Neuronal stem cell (in vitro differentiated cells): ENCODE data around the gene GALNT16.

Experiments used
- DNase-seq: peaks from one replicate; pipeline ENCODE4 v3.0.0-alpha.2; 2013; ENCODE audit warnings: low spot score
- H2AFZ ChIP-seq: one replicate; pipeline ENCODE4 v1.6.1; 2013; ENCODE audit warnings: mild to moderate bottlenecking, low read length, inconsistent platforms
- H2AK5ac ChIP-seq: 2 replicates; pipeline ENCODE4 v1.6.1; 2013; ENCODE audit warnings: low read depth, mild to moderate bottlenecking, inconsistent platforms, low read length, moderate library complexity, mixed read lengths
- H2BK120ac ChIP-seq: 2 replicates; pipeline ENCODE4 v1.6.1; 2013; ENCODE audit warnings: low read depth, mild to moderate bottlenecking, inconsistent platforms, low read length, moderate library complexity, mixed read lengths
- H2BK12ac ChIP-seq: one replicate; pipeline ENCODE4 v1.6.1; 2013; ENCODE audit warnings: low read length, inconsistent platforms
- H2BK15ac ChIP-seq: 2 replicates; pipeline ENCODE4 v1.6.1; 2013; ENCODE audit warnings: mild to moderate bottlenecking, low read length, inconsistent platforms, mixed read lengths
- H2BK5ac ChIP-seq: one replicate; pipeline ENCODE4 v1.6.1; 2013; ENCODE audit warnings: inconsistent platforms, mild to moderate bottlenecking, low read length, moderate library complexity
- H3K14ac ChIP-seq: one replicate; pipeline ENCODE4 v1.6.1; 2013; ENCODE audit warnings: low read length, inconsistent platforms
- H3K18ac ChIP-seq: 2 replicates; pipeline ENCODE4 v1.6.1; 2013; ENCODE audit warnings: low read length, inconsistent platforms
- H3K23ac ChIP-seq: 2 replicates; pipeline ENCODE4 v1.6.1; 2013; ENCODE audit warnings: low read depth, mild to moderate bottlenecking, mixed read lengths, low read length, inconsistent platforms; ENCODE audit not compliant: poor library complexity
- H3K27ac ChIP-seq: replicated peaks from 3 replicates; pipeline ENCODE4 v1.5.1; 2013; ENCODE audit warnings: low read length, inconsistent platforms
- H3K27me3 ChIP-seq, 3 experiments: 2 replicates each; pipeline ENCODE4 v1.6.1; 2013; ENCODE audit warnings: low read length in 3 of 3, mild to moderate bottlenecking in 2 of 3, inconsistent platforms in 1 of 3, low read depth in 1 of 3, mixed read lengths in 1 of 3, moderate library complexity in 1 of 3; ENCODE audit not compliant: control insufficient read depth in 3 of 3, insufficient read depth in 3 of 3
- H3K36me3 ChIP-seq, 2 donors: replicated peaks in 1 of 2; 2 replicates each; pipeline ENCODE4 v1.6.1; 2013; ENCODE audit warnings: low read length in 2 of 2; ENCODE audit not compliant: control insufficient read depth in 2 of 2, insufficient read depth in 2 of 2
- H3K4ac ChIP-seq: 2 replicates; pipeline ENCODE4 v1.6.1; 2013; ENCODE audit warnings: inconsistent platforms, mild to moderate bottlenecking, low read length, moderate library complexity
- H3K4me1 ChIP-seq, 2 donors: 1 replicate in 1 of 2; 2 replicates in 1 of 2; pipeline ENCODE4 v1.6.1; 2013; ENCODE audit warnings: low read length in 2 of 2, low read depth in 1 of 2; ENCODE audit not compliant: control insufficient read depth in 2 of 2, insufficient read depth in 1 of 2
- H3K4me2 ChIP-seq: one replicate; pipeline ENCODE4 v1.6.1; 2013; ENCODE audit warnings: mild to moderate bottlenecking, low read length, inconsistent platforms; ENCODE audit not compliant: insufficient read depth, poor library complexity, severe bottlenecking
- H3K4me3 ChIP-seq, 2 donors: 2 replicates each; pipeline ENCODE4 v1.5.1; 2013; ENCODE audit warnings: low read length in 2 of 2, mild to moderate bottlenecking in 2 of 2, inconsistent platforms in 1 of 2, moderate library complexity in 1 of 2
- H3K79me1 ChIP-seq: one replicate; pipeline ENCODE4 v1.6.1; 2013; ENCODE audit warnings: low read depth, mild to moderate bottlenecking, inconsistent platforms, low read length, moderate library complexity
- H3K9ac ChIP-seq: one replicate; pipeline ENCODE4 v1.6.1; 2013; ENCODE audit warnings: mild to moderate bottlenecking, low read depth, low read length, inconsistent platforms; ENCODE audit not compliant: poor library complexity
- H3K9me3 ChIP-seq, 2 donors: replicated peaks in 1 of 2; 2 replicates each; pipeline versions ENCODE3 to v1.6.1; 2013; ENCODE audit warnings: low read length in 2 of 2, mild to moderate bottlenecking in 2 of 2, inconsistent platforms in 1 of 2, low read depth in 1 of 2, mixed read lengths in 1 of 2, moderate library complexity in 1 of 2; ENCODE audit not compliant: control insufficient read depth in 2 of 2, insufficient read depth in 1 of 2
- H4K8ac ChIP-seq: one replicate; pipeline ENCODE4 v1.6.1; 2013; ENCODE audit warnings: low read depth, mild to moderate bottlenecking, inconsistent platforms, low read length, moderate library complexity
- H4K91ac ChIP-seq: one replicate; pipeline ENCODE4 v1.6.1; 2013; ENCODE audit warnings: low read length, low read depth, mild to moderate bottlenecking, inconsistent platforms; ENCODE audit not compliant: poor library complexity
- WGBS, 2 donors: extraction: QIAGEN DNeasy Blood & Tissue Kit; methylation state at CpG; one replicate each; pipeline ENCODE4 v1.1.7; 2013; ENCODE audit warnings: missing lambda C conversion rate in 2 of 2, mixed read lengths in 1 of 2; ENCODE audit not compliant: insufficient read length in 2 of 2, insufficient replicate concordance in 1 of 2; ENCODE audit errors: extremely low coverage in 2 of 2; 5-methylcytosine and 5-hydroxymethylcytosine counted together

The GALNT16 gene

DNA sequence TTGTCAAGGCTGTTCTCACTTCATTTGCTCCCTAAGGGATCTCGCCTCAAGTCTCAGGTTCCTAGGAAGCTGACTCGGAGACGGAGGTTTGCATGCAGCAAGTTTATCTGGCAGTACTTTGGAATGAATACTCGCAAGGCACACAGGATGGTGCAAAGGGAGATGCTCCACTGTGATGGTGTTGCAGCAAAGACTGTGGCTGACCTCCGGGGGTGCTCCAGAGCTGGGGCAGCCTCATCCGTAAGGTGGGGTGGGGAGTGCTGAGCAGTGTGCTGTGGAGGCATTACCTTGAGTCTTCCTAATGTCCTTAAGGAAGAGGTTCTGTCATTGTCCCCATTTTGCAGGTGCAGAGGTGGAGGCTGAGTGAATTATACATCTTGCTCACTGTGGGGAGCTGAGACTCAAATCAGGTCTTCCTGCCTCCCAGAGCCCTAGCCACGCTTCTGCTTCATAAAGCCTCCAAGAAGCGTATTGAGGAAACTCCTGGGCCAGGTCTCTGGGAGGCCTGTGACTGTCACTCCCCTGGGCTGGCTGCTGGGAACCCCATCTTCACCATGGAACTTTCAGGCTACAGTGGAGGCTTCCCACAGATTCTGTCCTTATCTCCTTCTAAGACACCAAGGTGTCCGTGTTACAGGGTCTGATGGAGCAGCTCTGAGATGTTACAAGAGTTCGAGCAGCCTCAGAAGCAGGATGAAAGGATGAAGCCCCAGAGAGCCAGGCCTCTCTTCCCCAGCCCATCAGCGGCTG, 39.5 kb downstream of the GALNT16 start:
- no peaks in the 10 kb centered on the region for H3K36me3 ChIP-seq
- no peak overlapping the region for H2BK15ac ChIP-seq
- H3K4me1 ChIP-seq = peaks cover 11 to 12% of the 10 kb centered on the region in 2 donors
- no peak overlapping the region for H3K27ac ChIP-seq
- no peak overlapping the region for H3K9ac ChIP-seq
- no peak overlapping the region for H4K8ac ChIP-seq
- H3K9me3 ChIP-seq = no peaks in the 10 kb centered on the region
- no peak for DNase-seq
- H2AK5ac ChIP-seq = no peak overlapping the region
- WGBS, 2 donors = no CpG with 5 or more reads among the region's 11 CpGs
- no peak overlapping the region for H3K23ac ChIP-seq
- no peaks in the 10 kb centered on the region for H3K27me3 ChIP-seq
- H3K4ac ChIP-seq = no peak overlapping the region
- no peak overlapping the region for H3K4me3 ChIP-seq
- H2BK12ac ChIP-seq = no peak overlapping the region
- H2BK120ac ChIP-seq = no peak overlapping the region
- no peak overlapping the region for H4K91ac ChIP-seq
- H3K14ac ChIP-seq = no peak overlapping the region
- H3K79me1 ChIP-seq = no peaks in the 10 kb centered on the region
- H2AFZ ChIP-seq = no peak overlapping the region
- no peak overlapping the region for H3K4me2 ChIP-seq
- H3K18ac ChIP-seq = no peak overlapping the region
- no peak overlapping the region for H2BK5ac ChIP-seq

DNA sequence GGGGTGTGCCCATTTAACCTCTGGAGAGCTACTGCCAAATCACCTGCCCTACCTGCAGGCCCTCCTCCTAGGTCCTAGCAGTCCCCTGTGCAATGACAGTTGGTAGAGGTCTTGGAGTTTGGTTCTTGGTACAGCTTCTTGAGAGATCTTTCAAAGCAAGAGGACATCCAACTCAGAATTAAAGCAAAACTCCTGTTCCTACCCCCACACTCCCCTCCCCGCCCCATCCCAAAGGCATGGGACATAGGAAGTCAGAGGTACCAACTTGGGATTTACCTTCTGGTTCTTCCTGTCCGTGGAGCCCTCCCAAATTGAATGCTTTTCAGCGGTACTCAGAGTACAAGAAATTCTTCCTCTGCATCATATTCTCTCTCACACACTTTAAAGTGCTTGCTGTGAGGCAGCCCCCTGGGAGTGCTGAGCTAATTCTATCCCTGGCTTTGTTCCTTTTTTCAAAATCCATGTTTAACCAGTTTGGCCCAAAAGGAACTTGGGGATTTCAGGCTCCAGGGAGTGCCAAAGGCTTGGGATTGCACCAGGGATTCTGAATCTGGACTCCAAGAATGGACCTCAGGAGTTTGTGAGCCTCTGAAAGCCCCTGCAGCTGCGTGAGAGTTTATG, 40.8 kb downstream of the GALNT16 start:
- H2BK12ac ChIP-seq = no peak overlapping the region
- no peak overlapping the region for H3K18ac ChIP-seq
- no peak overlapping the region for H3K9ac ChIP-seq
- no peak overlapping the region for H4K91ac ChIP-seq
- no peak overlapping the region for H3K4ac ChIP-seq
- no peak overlapping the region for H3K4me2 ChIP-seq
- H2BK5ac ChIP-seq = no peak overlapping the region
- no peak overlapping the region for H2AK5ac ChIP-seq
- no CpG with 5 or more reads among the region's 4 CpGs for WGBS, 2 donors
- H2AFZ ChIP-seq = no peak overlapping the region
- peaks cover 11 to 12% of the 10 kb centered on the region in 2 donors for H3K4me1 ChIP-seq
- no peak overlapping the region for H3K23ac ChIP-seq
- H2BK120ac ChIP-seq = no peak overlapping the region
- DNase-seq = no peak
- H3K27me3 ChIP-seq = no peaks in the 10 kb centered on the region
- H3K4me3 ChIP-seq = no peak overlapping the region
- H3K36me3 ChIP-seq = no peaks in the 10 kb centered on the region
- H3K14ac ChIP-seq = no peak overlapping the region
- no peaks in the 10 kb centered on the region for H3K9me3 ChIP-seq
- no peaks in the 10 kb centered on the region for H3K79me1 ChIP-seq
- H3K27ac ChIP-seq = no peak overlapping the region
- no peak overlapping the region for H2BK15ac ChIP-seq
- no peak overlapping the region for H4K8ac ChIP-seq

DNA sequence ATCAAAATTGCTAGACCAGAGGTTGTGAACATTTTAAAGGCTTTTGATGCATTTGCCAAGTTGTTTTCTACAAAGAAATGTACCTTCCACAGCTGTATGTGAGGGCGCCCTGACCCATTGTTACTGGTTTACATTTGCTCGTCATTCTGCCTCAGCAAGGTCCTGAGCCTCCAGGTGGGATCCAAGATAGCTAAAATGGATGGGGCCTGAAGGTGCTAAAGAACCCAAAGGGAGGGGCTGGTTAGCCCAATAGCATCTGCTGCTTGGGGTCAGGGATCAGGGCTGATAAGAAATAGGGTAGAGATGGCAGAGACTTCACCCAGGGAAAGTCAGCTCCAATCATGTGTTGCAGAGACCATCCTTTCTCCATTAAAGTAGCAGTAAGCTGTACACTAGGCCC, 43.1 kb downstream of the GALNT16 start:
- no CpG with 5 or more reads among the region's 2 CpGs for WGBS, 2 donors

DNA sequence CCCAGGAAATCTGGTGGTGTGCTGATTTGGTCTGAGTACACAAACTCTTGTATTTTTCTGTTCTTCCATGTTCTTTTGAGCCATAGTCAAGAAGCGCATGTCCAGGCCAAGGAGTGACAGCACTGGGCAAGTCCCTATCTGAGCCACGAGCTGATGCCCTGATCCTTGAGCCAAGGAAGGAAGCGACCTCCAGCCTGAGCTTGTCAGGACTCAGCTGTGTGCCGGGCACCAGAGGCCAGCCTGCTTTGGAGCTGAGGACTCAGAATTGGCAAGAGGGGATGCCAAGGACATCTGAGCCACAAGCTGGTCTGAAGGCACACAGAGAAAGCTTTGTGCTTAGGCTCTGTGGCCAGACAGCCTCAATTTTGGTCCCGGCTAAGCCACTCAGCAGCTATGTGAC, 52.6 kb downstream of the GALNT16 start:
- Histone ChIP-seq H3K27me3 (no peaks in the 10 kb centered on the region), H3K9ac (no peak overlapping the region), H3K4me2 (no peak overlapping the region), H3K23ac (no peak overlapping the region), H2AK5ac (no peak overlapping the region), H2AFZ (no peak overlapping the region), H3K27ac (no peak overlapping the region), H2BK5ac (no peak overlapping the region), H3K18ac (peak overlapping the region; percentile 62), H3K36me3 (no peaks in the 10 kb centered on the region), H3K4ac (no peak overlapping the region), H3K4me3 (no peak overlapping the region), H3K14ac (no peak overlapping the region), H3K4me1 (peaks cover 0 to 10% of the 10 kb centered on the region in 2 donors), H2BK120ac (no peak overlapping the region), H4K91ac (no peak overlapping the region), H4K8ac (no peak overlapping the region), H2BK12ac (peak overlapping the region; percentile 12), H3K9me3 (no peaks in the 10 kb centered on the region), H3K79me1 (no peaks in the 10 kb centered on the region), H2BK15ac (peak overlapping the region; percentile 23)
- WGBS, 2 donors = no CpG with 5 or more reads among the region's 5 CpGs
- no peak for DNase-seq

More for the DNA sequence above, 43.1 kb downstream of the GALNT16 start:
- H3K23ac ChIP-seq = no peak overlapping the region
- H3K9ac ChIP-seq = no peak overlapping the region
- H2AK5ac ChIP-seq = no peak overlapping the region
- H2BK5ac ChIP-seq = no peak overlapping the region
- no peak overlapping the region for H2AFZ ChIP-seq
- no peak overlapping the region for H2BK12ac ChIP-seq
- H3K9me3 ChIP-seq = no peaks in the 10 kb centered on the region
- H3K4me3 ChIP-seq = no peak overlapping the region
- no peak overlapping the region for H3K4ac ChIP-seq
- no peak overlapping the region for H3K4me2 ChIP-seq
- peaks cover 10 to 11% of the 10 kb centered on the region in 2 donors for H3K4me1 ChIP-seq
- H3K36me3 ChIP-seq = no peaks in the 10 kb centered on the region
- H4K8ac ChIP-seq = no peak overlapping the region
- H3K79me1 ChIP-seq = no peaks in the 10 kb centered on the region
- no peak overlapping the region for H2BK120ac ChIP-seq
- no peak for DNase-seq
- H4K91ac ChIP-seq = no peak overlapping the region
- H2BK15ac ChIP-seq = no peak overlapping the region
- no peak overlapping the region for H3K18ac ChIP-seq
- H3K14ac ChIP-seq = no peak overlapping the region
- H3K27me3 ChIP-seq = no peaks in the 10 kb centered on the region
- no peak overlapping the region for H3K27ac ChIP-seq
